GM21528 (cell line): ENCODE measurements around the gene BPIFA2.

ENCODE experiments used
- ATAC-seq: cut with Tn5 transposase; IDR thresholded peaks from one replicate; pipeline ENCODE4 v1.9.1; 2021; ENCODE audit warnings: mild to moderate bottlenecking, moderate library complexity; ENCODE audit not compliant: unreplicated experiment, low FRiP score

BPIFA2 gene

GRCh38 chr20:33191955-33192354, 24.0 kb downstream of the BPIFA2 start:
- ATAC-seq = no peak

DNA sequence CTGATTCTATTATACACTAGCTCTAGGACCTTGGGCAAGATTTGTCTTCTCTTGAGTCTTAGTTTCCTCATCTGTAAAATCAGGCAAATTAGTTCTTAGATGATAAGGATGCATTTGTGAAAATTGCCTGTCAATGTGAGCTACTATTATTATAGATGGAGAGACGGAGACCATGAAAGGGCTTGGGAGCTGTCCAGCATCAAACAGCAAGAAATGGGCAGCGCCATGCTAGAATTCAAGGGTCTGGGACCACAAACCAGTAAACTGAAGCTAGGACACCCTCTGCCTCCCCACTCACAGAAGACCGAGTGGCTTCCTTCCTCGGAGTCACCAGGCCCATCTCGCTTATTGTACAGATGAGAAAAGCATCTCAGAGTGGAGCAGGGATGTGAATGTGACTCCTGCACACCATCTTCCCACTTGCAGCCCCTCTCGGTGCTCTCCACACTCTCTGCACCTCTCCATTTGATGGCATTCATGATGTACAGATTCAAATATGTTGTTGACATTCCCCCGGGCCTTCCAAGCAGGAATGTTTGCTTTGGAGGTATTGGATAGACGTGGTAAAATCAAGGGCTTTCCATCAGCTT, 25.0 kb downstream of the BPIFA2 start:
- no peak for ATAC-seq

GRCh38 chr20:33199026-33199425, 31.1 kb downstream of the BPIFA2 start:
- no peak for ATAC-seq

DNA sequence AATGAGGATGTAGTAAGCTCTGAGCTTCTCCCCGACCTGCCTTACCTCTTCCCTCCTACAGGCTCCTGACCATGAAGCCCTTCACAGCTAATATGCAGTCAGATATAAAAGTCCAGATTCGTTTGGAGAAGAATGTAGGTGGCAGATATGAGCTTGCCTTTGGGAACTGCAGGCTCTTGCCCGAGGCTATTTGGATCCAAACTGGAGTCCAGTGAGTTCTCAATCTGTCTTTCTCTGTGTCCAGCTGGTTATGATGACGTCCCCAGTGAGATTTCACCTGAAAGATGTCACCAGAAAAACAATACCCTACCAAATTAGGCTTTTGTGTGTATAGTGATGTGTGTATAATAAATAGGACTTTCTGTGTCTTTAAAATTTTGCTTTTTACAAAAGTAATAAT, 34.5 kb downstream of the BPIFA2 start:
- ATAC-seq = no peak

GRCh38 chr20:33203444-33203843, 35.5 kb downstream of the BPIFA2 start:
- no peak for ATAC-seq

DNA sequence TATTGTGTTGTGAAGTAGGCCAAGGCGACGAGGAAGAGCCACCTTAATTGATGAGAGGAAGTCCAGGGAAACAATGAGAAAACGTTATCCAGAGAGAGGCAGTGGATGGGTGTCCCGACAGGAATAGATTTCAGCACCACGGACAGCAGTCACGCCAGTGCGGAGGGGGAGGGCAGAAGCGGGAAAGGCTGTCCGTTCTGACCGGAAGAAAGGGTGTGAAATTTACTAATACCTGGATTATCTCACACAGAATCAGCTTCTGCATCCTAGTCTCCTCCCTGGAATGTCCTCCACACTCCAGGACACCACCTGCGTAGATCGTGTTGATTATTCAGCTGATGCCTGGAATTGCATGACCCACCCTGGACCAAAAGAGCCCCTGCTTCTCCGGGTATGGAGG, 41.8 kb downstream of the BPIFA2 start:
- ATAC-seq = no peak

- no peak for ATAC-seq
Observed at GRCh38 chr20:33210371-33210770, 42.4 kb downstream of the BPIFA2 start.

DNA sequence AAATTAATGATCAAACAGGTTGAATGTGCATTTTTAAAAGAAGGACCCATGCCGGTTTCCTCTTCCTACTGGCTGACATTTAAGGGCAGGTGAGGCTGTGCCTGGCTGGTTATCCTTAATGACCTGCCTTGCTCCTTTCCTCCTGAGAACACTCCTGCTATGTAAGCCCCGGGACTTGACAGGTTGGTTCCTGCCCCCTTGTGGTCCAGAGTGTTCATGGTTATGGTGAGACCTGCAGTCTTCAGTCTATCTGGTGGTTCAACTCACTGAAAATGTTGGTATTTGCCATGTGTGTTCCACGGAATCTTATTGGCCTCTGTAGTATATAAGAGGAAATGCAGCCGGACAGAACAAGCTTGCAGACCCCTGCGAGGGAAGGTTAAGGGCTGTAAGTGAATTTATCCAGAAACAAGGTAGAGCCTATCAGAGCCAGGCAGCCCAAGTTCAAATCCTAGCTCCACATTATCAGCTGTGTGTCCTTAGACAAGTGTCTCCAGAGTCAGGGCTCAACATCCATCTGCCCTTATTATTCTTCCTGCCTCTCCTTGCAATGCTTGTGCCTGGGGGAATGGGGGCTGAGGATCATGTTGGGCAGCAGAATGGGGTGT, 44.0 kb downstream of the BPIFA2 start:
- no peak for ATAC-seq

DNA sequence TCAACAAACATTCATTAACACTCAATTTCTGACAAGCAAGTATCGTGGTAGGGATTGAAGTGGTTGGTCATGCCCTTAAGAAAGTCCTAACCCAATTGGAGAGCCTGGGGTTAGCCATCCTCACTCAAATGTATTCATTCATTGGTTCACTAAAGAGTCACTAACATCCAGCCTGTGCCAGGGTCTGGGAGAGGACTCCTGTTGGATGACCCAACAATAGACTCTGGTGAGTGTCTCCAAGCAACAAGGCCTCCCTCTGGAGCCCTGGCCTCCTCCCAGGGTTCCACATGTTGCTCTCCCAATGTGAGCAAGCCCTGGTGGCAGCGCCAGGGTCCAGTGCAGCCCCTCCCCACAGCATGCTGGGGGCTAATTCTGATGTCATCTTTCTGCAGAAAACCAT, 49.1 kb downstream of the BPIFA2 start, which contains the start of gene BPIFA3:
BPIFA3 (plus strand) TSS at position 301 of the 400 bp plus-strand sequence. CDS start 185 bp downstream, outside the sequence.
- ATAC-seq = no peak

GRCh38 chr20:33224399-33224798, 56.4 kb downstream of the BPIFA2 start:
- ATAC-seq = no peak

DNA sequence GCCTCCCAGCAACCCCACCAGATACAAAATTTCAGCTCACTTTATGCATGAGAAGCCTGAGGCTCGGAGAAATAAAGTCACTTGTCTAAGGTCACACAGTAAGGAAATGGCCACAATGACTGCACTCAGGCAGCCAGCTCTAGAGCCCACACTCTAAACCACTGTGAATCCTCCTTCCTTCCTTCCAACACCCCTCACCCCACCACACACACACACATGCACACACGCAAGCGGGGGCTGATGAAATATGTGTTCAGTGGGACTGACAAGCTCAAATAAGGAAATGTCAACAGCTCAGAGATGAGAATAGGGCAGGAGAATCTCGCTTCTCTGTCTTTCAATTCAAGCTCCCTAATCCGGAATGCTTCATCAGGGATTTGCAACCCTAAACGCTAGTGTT, 61.9 kb downstream of the BPIFA2 start:
- no peak for ATAC-seq
